Mucosa of gallbladder (tissue), 1 donor: ENCODE measurements around the gene UBE2O. TPM values are rescaled to one million over a fixed set of nuclear protein-coding genes. Genes with fewer than 3 reads are reported as not detected.
"Not testable (repeated sequence)": the region's sequence is repeated elsewhere in the genome, so short reads cannot be mapped to it uniquely, and the experiment has no call there.

Experiments
- DNase-seq: peaks from one replicate; pipeline ENCODE4 v3.0.0-alpha.2; 2020; ENCODE audit warnings: low spot score
- total RNA-seq: library from RNA; stranded (reverse); gene quantifications from one replicate; pipeline ENCODE4 v1.2.1, GENCODE V29; 2021
- donor health status: DM: no; HTN: no; CAD: no.

Gene UBE2O
- total RNA-seq, 1 donor from 2014 or later, result 26.0 TPM

GRCh38 chr17:76376318-76377133 lies 76.4 kb downstream of the UBE2O start:
- DNase-seq, result no peak

- DNase-seq, result no peak
Measured at GRCh38 chr17:76371656-76372628, 81.0 kb downstream of the UBE2O start.

- peak; percentile 50 for DNase-seq
Measured at GRCh38 chr17:76370261-76370993, 82.5 kb downstream of the UBE2O start.

GRCh38 chr17:76369804-76370203 lies 83.1 kb downstream of the UBE2O start:
- no peak for DNase-seq

GRCh38 chr17:76369379-76369778 lies 83.6 kb downstream of the UBE2O start:
- DNase-seq, result no peak

- DNase-seq, result no peak
Measured at GRCh38 chr17:76368545-76368944, 84.4 kb downstream of the UBE2O start.

- DNase-seq, result no peak
Measured at GRCh38 chr17:76367642-76368041, 85.3 kb downstream of the UBE2O start.

GRCh38 chr17:76366247-76366646 lies 86.7 kb downstream of the UBE2O start:
- no peak for DNase-seq

GRCh38 chr17:76365256-76365903 lies 87.6 kb downstream of the UBE2O start:
- no peak for DNase-seq

- no peak for DNase-seq
Measured at GRCh38 chr17:76363107-76363842, 89.7 kb downstream of the UBE2O start.

- no peak for DNase-seq
Measured at GRCh38 chr17:76360461-76360860, 92.5 kb downstream of the UBE2O start.

GRCh38 chr17:76359776-76360175 lies 93.2 kb downstream of the UBE2O start:
- not testable (repeated sequence) for DNase-seq

GRCh38 chr17:76359375-76359774 lies 93.6 kb downstream of the UBE2O start:
- no peak for DNase-seq

GRCh38 chr17:76357597-76358158 lies 95.3 kb downstream of the UBE2O start:
- DNase-seq, result no peak

- no peak for DNase-seq
Measured at GRCh38 chr17:76356803-76357456, 96.0 kb downstream of the UBE2O start.

- no peak for DNase-seq
Measured at GRCh38 chr17:76354747-76355310, 98.1 kb downstream of the UBE2O start.

GRCh38 chr17:76354317-76354729 lies 98.6 kb downstream of the UBE2O start:
- no peak for DNase-seq

GRCh38 chr17:76353599-76354316 lies 99.2 kb downstream of the UBE2O start, which contains the start of gene PRPSAP1:
Gene PRPSAP1, minus strand, starts transcription at chr17:76353916. Its CDS starts 213 bp downstream, at chr17:76353703.
- peak; percentile 85 for DNase-seq
